GM19239 (cell line): ENCODE measurements around the gene DOK5.
"Not testable (repeated sequence)": the region's sequence is repeated elsewhere in the genome, so short reads cannot be mapped to it uniquely, and the experiment has no call there.

Experiments
- DNase-seq: peaks from one replicate; pipeline ENCODE4 v3.0.0; 2011; ENCODE audit warnings: low spot score; ENCODE audit not compliant: insufficient read length
- FAIRE-seq: peaks from 2 replicates; lab custom pipeline; 2011; peaks lifted over from hg19 to GRCh38; lab: Jason Lieb, UNC

DOK5 gene

GRCh38 chr20:54475334-54476168 is at the start of gene DOK5:
Gene DOK5 (plus strand): TSS chr20:54475593. CDS start chr20:54475947, 354 bp downstream.
- DNase-seq (no peak), FAIRE-seq (no peak)

- DNase-seq (no peak), FAIRE-seq (no peak)
Measured at GRCh38 chr20:54429364-54429763, 46.0 kb upstream of the DOK5 start.

GRCh38 chr20:54431156-54431944 is 44.0 kb upstream of the DOK5 start:
- FAIRE-seq: no peak
- no peak for DNase-seq

- FAIRE-seq (no peak), DNase-seq (no peak)
Measured at GRCh38 chr20:54432966-54433365, 42.4 kb upstream of the DOK5 start.

GRCh38 chr20:54433636-54434035 is 41.8 kb upstream of the DOK5 start:
- no peak for DNase-seq
- FAIRE-seq: no peak

GRCh38 chr20:54434196-54434595 is 41.2 kb upstream of the DOK5 start:
- DNase-seq (no peak), FAIRE-seq (no peak)

- no peak for DNase-seq
- no peak for FAIRE-seq
Measured at GRCh38 chr20:54435015-54435414, 40.4 kb upstream of the DOK5 start.

GRCh38 chr20:54436410-54436809 is 39.0 kb upstream of the DOK5 start:
- not testable (repeated sequence) for FAIRE-seq, DNase-seq

GRCh38 chr20:54438166-54438565 is 37.2 kb upstream of the DOK5 start:
- FAIRE-seq (no peak), DNase-seq (no peak)

- DNase-seq (no peak), FAIRE-seq (no peak)
Measured at GRCh38 chr20:54450207-54450606, 25.2 kb upstream of the DOK5 start.

GRCh38 chr20:54451171-54451570 is 24.2 kb upstream of the DOK5 start:
- DNase-seq: no peak
- no peak for FAIRE-seq

GRCh38 chr20:54452277-54452676 is 23.1 kb upstream of the DOK5 start:
- FAIRE-seq (no peak), DNase-seq (no peak)

- no peak for DNase-seq
- no peak for FAIRE-seq
Measured at GRCh38 chr20:54454982-54455381, 20.4 kb upstream of the DOK5 start.

- no peak for DNase-seq
- FAIRE-seq: no peak
Measured at GRCh38 chr20:54456423-54456822, 19.0 kb upstream of the DOK5 start.

- no peak for FAIRE-seq
- DNase-seq: no peak
Measured at GRCh38 chr20:54456961-54457360, 18.4 kb upstream of the DOK5 start.

GRCh38 chr20:54458219-54458618 is 17.2 kb upstream of the DOK5 start:
- FAIRE-seq (no peak), DNase-seq (no peak)

- DNase-seq (no peak), FAIRE-seq (no peak)
Measured at GRCh38 chr20:54459279-54459678, 16.1 kb upstream of the DOK5 start.

GRCh38 chr20:54464003-54464402 is 11.4 kb upstream of the DOK5 start:
- no peak for DNase-seq
- FAIRE-seq: no peak

GRCh38 chr20:54466127-54466526 is 9.3 kb upstream of the DOK5 start:
- DNase-seq (no peak), FAIRE-seq (no peak)

- no peak for DNase-seq
- no peak for FAIRE-seq
Measured at GRCh38 chr20:54467622-54468021, 7.8 kb upstream of the DOK5 start.

GRCh38 chr20:54468082-54468481 is 7.3 kb upstream of the DOK5 start:
- no peak for FAIRE-seq
- no peak for DNase-seq
